HG03196 (cell line): ENCODE measurements around the gene LHX2.

ENCODE experiments used
- ATAC-seq: cut with Tn5 transposase; IDR thresholded peaks from one replicate; pipeline ENCODE4 v1.9.1; 2021; ENCODE audit not compliant: unreplicated experiment

The LHX2 gene

DNA sequence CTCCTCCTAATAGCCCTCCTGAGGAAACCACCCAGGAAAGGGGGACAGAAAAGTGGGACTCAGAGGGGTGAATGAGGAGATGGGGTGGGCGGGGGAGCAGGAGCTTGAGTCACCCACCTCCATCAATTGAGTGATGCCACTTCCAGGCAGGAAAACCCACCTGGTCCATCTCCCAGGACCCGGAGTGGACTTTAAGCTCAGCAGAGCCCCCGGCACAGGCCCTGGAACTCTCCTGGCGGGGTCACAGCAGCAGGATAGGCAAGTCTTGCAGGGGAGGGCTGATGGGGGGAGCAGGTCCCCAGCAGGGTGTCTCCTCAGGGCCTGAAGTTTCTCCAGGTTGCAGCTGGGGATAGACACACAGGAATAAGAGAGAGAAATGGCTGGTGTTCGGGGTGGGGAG lies 40.8 kb downstream of the LHX2 start:
- ATAC-seq = no peak

GRCh38 chr9:124054582-124055227 lies 43.1 kb downstream of the LHX2 start:
- peak; percentile 96 for ATAC-seq

DNA sequence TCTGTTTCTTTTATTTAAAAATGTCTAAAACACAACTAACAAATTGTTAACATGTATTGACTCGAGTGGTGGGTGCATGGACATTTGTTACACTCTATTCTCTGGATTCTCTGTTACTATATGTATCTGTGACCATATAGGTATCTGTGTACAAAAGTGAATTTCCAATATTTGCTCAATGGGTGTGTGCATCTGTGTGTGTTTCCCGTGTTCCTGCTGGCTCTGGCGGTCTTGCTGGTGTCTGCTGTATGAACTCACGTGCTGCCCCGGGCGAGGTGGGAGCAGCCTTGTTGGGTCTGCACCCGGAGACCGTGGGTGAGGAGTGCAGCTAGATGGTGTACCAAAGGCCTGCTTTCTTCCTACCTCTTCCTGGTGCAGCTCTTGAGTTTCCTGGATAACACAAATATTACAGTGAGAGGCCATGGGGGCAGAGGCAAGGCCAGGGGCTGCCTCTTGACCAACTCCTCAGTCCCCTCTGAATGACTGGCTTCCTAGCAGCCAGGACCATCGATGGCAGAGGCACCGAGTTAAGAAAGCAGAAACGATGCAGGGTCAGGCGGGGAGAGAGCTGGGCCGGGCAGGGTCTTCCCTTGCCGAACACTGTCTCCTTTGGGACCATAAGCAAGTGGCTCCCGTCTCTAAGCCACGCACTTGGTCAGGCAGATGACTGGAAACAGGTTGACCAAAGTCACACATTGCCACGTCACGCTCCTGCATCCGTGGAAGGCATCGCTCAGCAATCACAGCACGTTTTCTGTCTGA lies 49.5 kb downstream of the LHX2 start:
- no peak for ATAC-seq

DNA sequence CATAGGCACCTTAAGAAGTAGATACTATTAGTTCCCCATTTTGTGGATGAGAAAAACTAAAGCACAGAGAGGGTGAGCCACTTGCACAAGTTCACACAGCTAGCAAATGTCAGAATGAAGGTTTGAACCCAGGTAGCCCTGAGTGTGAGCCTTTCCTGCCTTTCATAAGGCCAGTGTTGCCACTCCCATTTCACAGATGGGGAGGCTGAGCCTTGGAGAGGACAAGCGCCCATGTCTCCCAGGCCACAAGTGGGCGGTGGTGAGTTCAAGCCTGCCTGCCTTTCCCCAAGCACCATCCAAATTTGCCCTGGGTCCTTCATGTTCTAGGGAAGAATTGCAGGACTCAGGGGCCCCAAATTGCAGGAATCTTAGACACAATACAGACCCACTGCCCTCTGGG lies 50.6 kb downstream of the LHX2 start:
- no peak for ATAC-seq

DNA sequence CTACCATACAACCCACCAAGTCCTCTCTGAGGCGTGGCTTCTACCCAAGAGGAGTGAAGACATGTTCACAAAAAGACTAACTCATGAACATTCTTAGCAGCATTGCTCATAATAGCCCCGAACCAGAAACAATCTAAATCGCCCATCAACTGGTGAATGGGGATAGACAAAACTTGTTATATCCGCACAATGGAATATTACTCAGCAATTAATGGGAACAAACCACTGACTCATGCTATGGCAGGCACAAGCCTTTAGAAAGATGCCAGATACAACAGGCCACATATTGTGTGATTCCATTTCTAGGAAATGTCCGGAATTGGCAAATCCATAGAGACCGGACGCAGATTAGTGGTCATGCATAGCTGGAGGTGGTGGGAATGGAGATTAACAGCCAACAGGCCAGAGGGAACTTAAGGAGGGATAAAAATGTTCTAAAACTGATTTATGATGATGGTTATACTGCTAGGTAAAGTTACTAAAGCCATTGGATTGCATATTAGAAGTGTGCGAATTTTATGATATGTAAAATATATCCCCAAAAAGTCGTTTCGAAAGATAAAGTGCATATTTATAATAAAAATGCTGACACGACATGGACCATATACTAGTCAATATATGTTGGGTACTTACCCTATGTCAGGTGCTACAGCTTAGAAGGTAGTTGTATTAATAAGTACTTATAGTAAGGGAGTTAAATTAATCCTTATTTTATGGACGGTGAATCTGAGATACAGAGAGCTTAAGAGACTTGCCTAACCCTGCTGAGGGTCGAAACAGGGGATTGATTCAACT lies 55.4 kb downstream of the LHX2 start:
- ATAC-seq = no peak

- ATAC-seq = no peak
Measured at GRCh38 chr9:124068251-124068650, 56.7 kb downstream of the LHX2 start.

DNA sequence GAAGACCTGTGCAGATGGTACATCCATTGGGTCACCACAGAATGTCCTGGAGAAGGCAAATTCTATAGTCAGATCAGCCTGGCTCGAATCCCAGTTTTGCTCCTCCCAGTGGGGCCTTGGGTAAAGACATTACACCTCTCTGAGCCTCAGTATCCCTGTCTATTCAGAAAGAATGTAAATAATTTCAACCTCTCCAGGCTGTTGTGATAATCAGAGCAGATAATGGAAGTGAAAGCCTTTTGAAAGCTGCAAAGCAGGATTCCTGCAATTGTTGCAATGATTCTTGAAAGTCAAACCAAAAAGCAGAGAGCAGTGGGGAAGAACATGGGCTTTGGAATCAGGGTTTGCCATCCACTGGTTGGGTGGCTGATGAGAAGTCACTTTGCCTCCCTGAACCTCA lies 63.2 kb downstream of the LHX2 start:
- ATAC-seq = no peak

DNA sequence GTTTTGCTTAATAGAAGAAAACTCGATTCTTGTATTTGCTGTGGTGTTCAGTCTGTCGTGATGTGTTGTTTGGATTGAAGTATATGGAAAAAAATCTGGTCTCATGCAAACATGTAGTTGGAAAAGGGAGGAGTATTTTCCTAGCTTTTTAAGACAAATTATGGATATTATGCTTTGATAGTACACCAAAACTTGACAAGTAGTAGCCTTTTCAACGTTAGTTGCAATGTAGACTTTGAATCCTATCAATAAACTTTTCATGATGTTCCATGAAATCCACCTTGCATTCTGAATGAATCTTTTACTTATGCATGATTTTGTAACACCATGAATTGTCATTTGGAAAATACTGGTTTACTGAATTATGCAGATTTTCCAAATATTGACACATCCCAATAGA lies 64.2 kb downstream of the LHX2 start:
- no peak for ATAC-seq

GRCh38 chr9:124077915-124078572 lies 66.5 kb downstream of the LHX2 start:
- no peak for ATAC-seq

- no peak for ATAC-seq
Measured at GRCh38 chr9:124078641-124079040, 67.1 kb downstream of the LHX2 start.

DNA sequence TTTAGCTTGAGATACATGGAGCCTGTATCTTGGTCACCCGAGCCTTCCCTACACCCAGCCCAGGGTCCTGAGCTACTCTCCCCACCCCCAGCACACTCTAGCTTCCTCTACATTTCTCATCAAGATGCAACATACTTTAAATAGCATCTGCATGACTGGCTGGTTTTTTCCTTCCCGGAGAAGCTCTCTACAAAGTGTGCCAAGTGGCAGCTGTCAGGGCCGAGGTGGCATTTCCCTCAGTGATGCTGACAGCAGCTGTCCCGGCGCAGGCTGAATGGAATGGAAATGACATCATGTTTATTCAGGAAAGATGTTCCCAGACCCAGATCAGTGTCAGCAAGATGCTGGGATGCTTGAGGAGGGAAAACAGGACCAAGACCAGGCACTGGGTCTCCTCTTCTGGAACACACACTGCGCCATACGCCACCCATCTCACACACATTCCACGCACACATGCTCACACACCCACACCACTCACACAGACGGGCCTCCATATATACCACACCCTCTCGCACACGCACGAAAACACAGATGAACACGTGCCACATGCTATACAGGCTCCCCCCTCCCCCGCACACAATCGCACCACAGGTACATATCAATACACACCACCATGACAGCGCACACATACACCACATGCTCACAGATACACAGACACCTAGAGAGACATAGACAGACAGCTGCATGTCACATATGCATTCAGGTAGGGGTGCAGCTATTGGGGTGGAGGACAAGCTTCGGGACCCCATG lies 67.8 kb downstream of the LHX2 start:
- ATAC-seq = no peak

- ATAC-seq = no peak
Measured at GRCh38 chr9:124082622-124083021, 71.1 kb downstream of the LHX2 start.
